HG03457 (cell line): ENCODE measurements around the gene MTX1.

ENCODE experiments used
- ATAC-seq: cut with Tn5 transposase; IDR thresholded peaks from one replicate; pipeline ENCODE4 v1.9.1; 2021; ENCODE audit warnings: moderate number of reproducible peaks; ENCODE audit not compliant: unreplicated experiment

The MTX1 gene

GRCh38 chr1:155173478-155174323, 34.8 kb upstream of the MTX1 start, which contains the start of gene TRIM46:
Gene TRIM46 (plus strand): TSS chr1:155173849. CDS start chr1:155173967, 118 bp downstream.
- ATAC-seq = no peak

DNA sequence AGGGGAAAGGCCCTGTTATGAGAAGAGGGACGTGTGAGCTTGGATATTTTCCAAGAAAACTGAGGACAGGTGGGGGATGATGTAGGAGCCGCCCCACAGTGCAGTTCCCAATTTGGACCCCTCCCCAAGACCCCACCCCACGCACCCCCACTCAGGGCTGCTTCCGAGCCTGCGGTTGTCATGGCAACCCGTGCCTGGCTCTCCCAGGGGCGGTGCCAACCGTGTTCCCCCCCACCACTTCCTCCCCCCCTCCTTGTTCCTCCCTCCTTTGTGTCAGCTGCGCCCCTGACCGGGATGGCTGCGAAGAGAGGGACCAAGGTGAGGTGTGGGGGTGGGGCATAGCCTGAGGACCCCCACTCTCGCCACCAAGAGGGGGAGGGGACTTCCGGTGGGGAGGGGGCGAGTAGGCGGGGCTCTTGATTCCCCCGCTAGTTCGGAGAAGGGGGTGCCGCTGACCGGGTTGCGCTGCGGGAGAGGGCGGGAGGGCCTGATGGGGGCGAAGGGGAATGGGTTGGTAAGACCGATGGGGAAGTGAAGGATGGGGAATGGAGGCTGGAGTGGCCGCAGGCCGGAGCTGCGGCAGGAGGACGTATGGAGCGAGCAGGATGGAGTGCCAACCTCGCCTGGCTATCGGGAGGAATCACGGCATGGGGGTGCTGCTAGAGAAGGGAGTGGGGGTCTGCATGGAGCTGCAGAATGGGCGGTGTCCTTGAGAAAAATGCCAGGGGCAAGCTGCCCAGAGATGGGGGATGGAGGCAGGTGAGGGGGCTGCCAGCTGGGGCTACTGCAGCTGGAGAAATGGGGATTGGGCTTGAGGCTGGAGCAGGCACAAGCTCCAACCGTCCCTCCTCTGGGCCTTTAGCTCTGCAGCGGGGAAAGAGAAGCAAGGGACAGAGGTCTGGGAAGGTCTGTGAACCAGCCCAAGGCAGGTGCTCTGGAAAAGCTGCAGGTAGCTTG, 33.9 kb upstream of the MTX1 start:
- ATAC-seq = no peak

DNA sequence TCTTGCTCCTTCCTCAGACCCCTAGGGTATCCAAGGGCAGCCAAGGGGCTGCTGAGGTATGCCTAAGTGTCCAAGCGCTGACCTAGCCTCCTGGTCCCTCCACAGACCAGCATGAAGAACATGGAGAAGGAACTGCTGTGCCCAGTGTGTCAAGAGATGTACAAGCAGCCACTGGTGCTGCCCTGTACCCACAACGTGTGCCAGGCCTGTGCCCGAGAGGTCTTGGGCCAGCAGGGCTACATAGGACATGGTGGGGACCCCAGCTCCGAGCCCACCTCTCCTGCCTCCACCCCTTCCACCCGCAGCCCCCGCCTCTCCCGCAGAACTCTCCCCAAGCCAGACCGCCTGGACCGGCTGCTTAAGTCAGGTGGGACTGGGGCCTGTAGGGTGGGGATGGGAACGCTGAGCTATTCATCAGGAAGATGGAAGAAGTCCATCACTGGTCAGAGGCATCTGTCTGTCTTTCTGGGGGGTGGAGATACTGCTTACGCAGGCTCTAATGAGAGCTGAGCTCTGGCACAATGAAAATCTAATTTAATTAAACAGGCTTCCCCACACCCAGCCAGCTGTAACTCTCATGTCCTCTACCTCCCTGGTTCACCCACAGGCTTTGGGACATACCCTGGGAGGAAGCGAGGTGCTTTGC, 33.1 kb upstream of the MTX1 start:
- ATAC-seq = no peak

- ATAC-seq = no peak
Measured at GRCh38 chr1:155175927-155176371, 32.5 kb upstream of the MTX1 start.

DNA sequence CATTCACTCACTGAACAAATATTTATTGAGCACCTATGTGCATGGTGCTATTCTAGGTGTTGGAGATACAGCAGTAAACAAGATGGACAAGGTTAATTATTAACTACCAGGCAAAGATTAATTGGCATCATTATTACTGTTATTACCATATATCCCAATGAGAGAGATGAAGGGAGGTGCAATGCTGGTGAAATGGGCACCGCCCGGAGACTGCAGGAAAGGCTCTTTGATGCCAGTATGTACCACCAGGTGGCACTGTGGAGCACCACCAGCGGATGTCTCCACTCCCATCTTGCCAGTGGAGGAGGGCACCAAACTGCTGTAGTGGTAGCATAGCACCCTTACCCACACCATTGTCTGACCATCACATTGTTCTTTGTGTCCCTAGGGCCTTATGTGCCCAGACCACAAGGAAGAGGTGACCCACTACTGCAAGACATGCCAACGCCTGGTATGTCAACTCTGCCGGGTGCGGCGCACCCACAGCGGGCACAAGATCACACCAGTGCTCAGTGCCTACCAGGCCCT, 31.9 kb upstream of the MTX1 start:
- ATAC-seq = no peak

DNA sequence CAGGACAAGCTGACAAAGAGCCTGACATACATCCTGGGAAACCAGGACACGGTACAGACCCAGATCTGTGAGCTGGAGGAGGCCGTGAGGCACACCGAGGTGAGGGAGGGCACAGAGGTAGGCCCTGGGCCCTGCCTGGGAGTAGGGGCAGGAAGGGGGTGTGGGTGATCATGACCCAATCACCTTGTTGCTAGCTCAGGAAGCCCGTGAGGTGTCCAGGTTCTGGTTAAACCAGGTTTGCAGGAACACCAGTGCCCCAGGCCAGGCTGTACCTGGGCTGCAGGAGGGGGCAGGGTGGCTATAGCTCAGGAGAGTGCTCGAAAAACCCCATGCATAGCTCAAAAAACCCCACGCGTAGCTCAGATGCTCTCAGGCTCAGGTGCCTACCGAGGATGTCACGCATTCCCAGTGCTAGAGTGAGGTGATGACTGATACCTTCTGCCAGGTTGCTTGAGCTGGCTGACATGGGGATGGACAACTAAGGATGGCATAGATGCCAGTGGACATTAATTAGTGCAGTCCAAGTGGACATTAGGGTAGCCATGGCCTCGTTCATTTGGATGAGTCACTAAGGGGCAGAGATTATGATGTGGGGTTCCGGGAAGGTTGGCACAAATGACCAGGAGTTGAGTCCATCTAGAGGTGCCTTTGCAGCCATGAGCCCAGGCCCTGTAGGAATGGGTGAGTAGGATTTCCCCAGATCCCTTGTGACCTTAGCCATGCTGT, 31.1 kb upstream of the MTX1 start:
- ATAC-seq = no peak

GRCh38 chr1:155177918-155178281, 30.6 kb upstream of the MTX1 start:
- no peak for ATAC-seq

DNA sequence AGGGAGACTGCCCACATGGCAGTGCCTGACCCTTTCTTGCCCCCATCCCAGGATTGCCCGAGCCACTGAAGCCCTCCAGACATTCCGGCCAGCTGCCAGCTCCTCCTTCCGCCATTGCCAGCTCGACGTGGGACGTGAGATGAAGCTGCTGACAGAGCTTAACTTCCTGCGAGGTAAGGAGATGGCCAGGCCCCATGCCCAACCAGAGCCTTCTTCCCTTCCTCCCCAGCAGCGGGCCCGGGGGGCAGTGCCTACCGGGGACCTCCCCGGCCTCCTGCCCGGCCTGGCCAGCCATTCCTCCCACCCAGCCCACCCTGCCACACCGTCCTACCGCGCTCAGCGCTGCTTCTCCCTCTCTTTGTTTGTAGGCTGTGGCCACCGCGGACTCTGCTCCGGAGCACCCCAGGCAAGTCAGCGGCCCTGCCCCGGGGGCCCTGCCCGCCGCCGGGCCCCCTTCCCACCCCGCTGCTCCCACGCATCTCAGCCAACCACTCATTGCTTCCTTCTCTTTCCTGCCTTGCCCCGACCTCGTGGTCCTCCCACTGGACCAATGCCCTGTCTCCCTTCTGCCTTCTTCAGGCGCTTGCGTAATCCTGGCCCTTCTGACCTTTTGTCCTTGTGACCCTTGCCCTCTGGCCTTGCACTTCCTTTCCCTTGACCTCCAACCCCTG, 29.9 kb upstream of the MTX1 start:
- no peak for ATAC-seq

DNA sequence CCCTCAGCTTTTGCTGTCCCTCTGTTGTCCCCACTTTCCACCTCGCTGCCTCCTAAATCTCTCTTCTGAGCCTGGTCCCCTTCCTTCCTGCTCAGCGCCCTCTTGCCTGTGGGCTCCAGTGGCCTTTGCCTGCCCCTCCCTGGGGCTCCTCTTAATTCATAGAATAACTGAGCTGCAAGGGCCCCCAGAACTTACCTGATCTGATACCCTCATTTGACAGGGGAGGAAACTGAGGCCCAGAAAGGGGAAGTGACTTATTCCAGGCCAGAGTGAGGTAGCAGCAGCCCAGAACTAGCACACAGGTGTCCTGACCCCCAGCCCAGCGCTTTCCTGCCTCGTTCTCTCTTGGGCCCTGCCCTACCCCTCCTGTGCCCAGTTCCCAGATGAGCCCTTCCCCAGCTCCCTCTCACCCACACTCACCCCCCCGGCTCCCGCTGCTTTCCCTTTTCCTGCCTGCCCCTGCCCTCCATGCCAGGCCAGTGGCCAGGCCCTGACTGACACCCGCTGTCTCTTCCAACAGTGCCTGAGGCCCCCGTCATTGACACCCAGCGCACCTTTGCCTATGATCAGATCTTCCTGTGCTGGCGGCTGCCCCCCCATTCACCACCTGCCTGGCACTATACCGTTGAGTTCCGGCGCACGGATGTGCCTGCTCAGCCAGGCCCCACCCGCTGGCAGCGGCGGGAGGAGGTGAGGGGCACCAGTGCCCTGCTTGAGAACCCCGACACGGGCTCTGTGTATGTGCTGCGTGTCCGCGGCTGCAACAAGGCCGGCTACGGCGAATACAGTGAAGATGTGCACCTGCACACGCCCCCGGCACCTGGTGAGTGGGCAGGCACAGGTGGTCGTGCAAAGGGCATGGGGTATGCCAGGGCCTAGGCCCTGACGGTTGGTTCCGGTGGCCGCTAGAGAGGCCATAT, 29.1 kb upstream of the MTX1 start:
- no peak for ATAC-seq

- no peak for ATAC-seq
Measured at GRCh38 chr1:155181371-155182051, 27.0 kb upstream of the MTX1 start.

DNA sequence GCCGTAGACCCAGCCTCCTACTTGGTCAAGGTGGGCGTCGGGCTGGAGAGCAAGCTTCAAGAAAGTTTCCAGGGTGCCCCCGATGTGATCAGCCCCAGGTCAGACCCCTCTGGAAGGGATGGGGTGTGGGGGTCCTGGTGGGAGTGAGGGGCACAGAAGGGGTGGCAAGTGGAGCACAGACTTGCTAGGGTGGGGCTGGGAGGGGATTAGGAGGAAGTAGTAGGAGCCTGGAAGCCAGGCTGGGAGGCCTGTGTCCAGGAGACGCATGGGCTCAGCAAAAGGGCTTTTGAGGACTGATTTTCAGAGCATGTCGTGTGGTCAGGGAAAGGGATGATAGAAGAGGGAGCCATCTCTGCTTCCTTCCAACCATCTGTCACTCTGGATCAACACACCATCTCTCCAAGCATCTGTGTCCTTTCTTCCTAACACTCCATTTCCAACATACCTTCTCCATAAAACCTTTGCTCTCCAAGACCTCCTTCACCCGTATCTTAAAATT, 26.4 kb upstream of the MTX1 start:
- no peak for ATAC-seq

DNA sequence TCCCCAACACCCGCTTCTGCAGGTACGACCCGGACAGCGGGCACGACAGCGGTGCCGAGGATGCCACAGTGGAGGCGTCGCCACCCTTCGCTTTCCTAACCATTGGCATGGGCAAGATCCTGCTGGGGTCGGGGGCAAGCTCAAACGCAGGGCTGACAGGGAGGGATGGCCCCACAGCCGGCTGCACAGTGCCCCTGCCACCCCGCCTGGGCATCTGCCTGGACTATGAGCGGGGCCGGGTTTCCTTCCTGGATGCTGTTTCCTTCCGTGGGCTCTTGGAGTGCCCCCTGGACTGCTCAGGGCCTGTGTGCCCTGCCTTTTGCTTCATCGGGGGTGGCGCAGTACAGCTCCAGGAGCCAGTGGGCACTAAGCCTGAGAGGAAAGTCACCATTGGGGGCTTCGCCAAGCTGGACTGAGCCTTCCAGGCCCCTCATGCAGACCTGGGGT, 24.7 kb upstream of the MTX1 start:
- no peak for ATAC-seq

GRCh38 chr1:155184351-155184811, 24.1 kb upstream of the MTX1 start:
- no peak for ATAC-seq

GRCh38 chr1:155184835-155185782, 23.4 kb upstream of the MTX1 start:
- ATAC-seq = peak; percentile 67

- no peak for ATAC-seq
Measured at GRCh38 chr1:155185783-155186066, 22.8 kb upstream of the MTX1 start.

DNA sequence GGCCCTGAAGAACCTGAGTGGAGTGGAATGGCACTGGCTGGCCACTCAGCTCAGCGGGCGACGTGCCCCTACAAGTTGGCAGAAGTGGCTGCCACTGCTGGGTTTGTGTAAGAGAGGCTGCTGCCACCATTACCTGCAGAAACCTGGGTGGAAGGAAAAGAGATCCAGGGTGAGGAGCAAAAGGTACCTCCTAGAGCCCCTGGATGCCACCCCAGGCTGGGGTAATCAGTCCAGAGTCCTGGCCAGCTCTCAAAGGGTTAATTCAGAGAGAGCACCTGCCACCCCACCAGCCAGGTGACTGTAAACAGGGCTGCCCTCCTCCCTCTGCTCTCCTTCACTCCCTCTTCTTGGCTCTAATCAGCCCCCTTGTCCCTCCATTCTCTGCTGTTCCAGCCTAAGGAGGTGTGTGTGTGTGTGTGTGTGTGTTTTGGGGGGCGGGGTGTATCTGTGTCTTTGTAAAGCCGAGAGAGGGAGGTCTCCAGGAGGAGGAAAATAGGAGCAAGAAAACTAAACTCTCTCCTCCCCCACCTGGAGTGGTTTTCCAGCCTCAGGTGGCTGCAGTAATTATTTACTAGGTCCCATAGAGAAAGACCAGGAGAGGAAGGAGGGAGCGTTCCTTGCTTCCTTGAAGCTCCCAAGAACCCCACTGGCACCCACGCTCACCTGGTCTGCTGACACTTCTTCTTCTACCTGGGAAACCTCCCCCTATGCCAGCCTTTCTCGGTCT, 22.3 kb upstream of the MTX1 start:
- no peak for ATAC-seq
